GM21786 (cell line): Measurements from ENCODE around the gene SLC7A14.

Experiments
- ATAC-seq: cut with Tn5 transposase; IDR thresholded peaks from one replicate; pipeline ENCODE4 v1.9.1; 2021; ENCODE audit not compliant: unreplicated experiment

SLC7A14 gene

GRCh38 chr3:170585937-170586310 lies at the start of gene SLC7A14:
Gene SLC7A14 (minus strand): TSS chr3:170586075. CDS start chr3:170526936, 59,139 bp downstream.
- ATAC-seq, result no peak

GRCh38 chr3:170635385-170635735 lies 49.5 kb upstream of the SLC7A14 start:
- ATAC-seq, result no peak

- peak; percentile 53 for ATAC-seq
These were observed 48.9 kb upstream of the SLC7A14 start for GRCh38 chr3:170634663-170635384.

GRCh38 chr3:170633573-170633972 lies 47.7 kb upstream of the SLC7A14 start:
- ATAC-seq, result no peak

GRCh38 chr3:170632780-170633179 lies 46.9 kb upstream of the SLC7A14 start:
- ATAC-seq, result peak; percentile 88

GRCh38 chr3:170631755-170632488 lies 46.0 kb upstream of the SLC7A14 start:
- ATAC-seq, result no peak

GRCh38 chr3:170623524-170623923 lies 37.6 kb upstream of the SLC7A14 start:
- no peak for ATAC-seq

GRCh38 chr3:170622369-170623159 lies 36.7 kb upstream of the SLC7A14 start:
- no peak for ATAC-seq

GRCh38 chr3:170621256-170621655 lies 35.4 kb upstream of the SLC7A14 start:
- no peak for ATAC-seq

GRCh38 chr3:170614214-170614966 lies 28.5 kb upstream of the SLC7A14 start:
- ATAC-seq, result no peak

- no peak for ATAC-seq
These were observed 25.9 kb upstream of the SLC7A14 start for GRCh38 chr3:170611751-170612150.

GRCh38 chr3:170610321-170610884 lies 24.5 kb upstream of the SLC7A14 start:
- no peak for ATAC-seq

- no peak for ATAC-seq
These were observed 22.6 kb upstream of the SLC7A14 start for GRCh38 chr3:170608475-170608874.

GRCh38 chr3:170606675-170607074 lies 20.8 kb upstream of the SLC7A14 start:
- ATAC-seq, result no peak

- no peak for ATAC-seq
These were observed 19.6 kb upstream of the SLC7A14 start for GRCh38 chr3:170605490-170605889.

GRCh38 chr3:170603770-170604510 lies 18.1 kb upstream of the SLC7A14 start:
- no peak for ATAC-seq

GRCh38 chr3:170602556-170602955 lies 16.7 kb upstream of the SLC7A14 start:
- ATAC-seq, result no peak

- no peak for ATAC-seq
These were observed 14.2 kb upstream of the SLC7A14 start for GRCh38 chr3:170600005-170600624.

GRCh38 chr3:170599091-170599490 lies 13.2 kb upstream of the SLC7A14 start:
- no peak for ATAC-seq

- no peak for ATAC-seq
These were observed 12.2 kb upstream of the SLC7A14 start for GRCh38 chr3:170598091-170598502.
